Measurements from ENCODE around the gene ANKRD33B. TPM values are rescaled to one million over a fixed set of nuclear protein-coding genes. Genes with fewer than 3 reads are reported as not detected.

The ANKRD33B gene
- total RNA-seq, 4 donors from 2014 or later, result 0.57 to 6.5 (median 1.7) TPM

GRCh38 chr5:10681731-10682679 lies 118.1 kb downstream of the ANKRD33B start:
- no peak for TF ChIP-seq CTCF (IDR thresholded peaks at IDR 0.05)
- no peak for TF ChIP-seq POLR2A (IDR thresholded peaks at IDR 0.05)
- Histone ChIP-seq H3K27ac (no peak overlapping the region), H3K36me3 (peaks cover 6 to 72% (median 19%) of the 10 kb centered on the region in 3 donors), H3K9me3 (no peaks in the 10 kb centered on the region), H3K27me3 (no peaks in the 10 kb centered on the region), H3K4me3 (no peak overlapping the region), H3K4me1 (no peaks in the 10 kb centered on the region)
- intact Hi-C loops (cut with DNase I), result no loop called here
- DNase-seq, result no peak
- 65 to 85% methylated on average over 8 of the region's 22 CpGs for WGBS, 2 donors

GRCh38 chr5:10682801-10683525 lies 119.1 kb downstream of the ANKRD33B start:
- Histone ChIP-seq H3K27ac (no peak overlapping the region), H3K4me1 (no peaks in the 10 kb centered on the region), H3K9me3 (no peaks in the 10 kb centered on the region), H3K4me3 (no peak overlapping the region), H3K27me3 (no peaks in the 10 kb centered on the region), H3K36me3 (peaks cover 6 to 69% (median 14%) of the 10 kb centered on the region in 3 donors)
- WGBS, 2 donors, result 87 to 97% methylated on average over 10 to 13 of the region's 16 CpGs
- TF ChIP-seq CTCF (IDR thresholded peaks at IDR 0.05), result no peak
- no peak for TF ChIP-seq POLR2A (IDR thresholded peaks at IDR 0.05)
- intact Hi-C loops (cut with DNase I), result no loop called here
- DNase-seq, result no peak

- Histone ChIP-seq H3K27ac (no peak overlapping the region), H3K4me3 (no peak overlapping the region), H3K4me1 (no peaks in the 10 kb centered on the region), H3K27me3 (no peaks in the 10 kb centered on the region), H3K36me3 (peaks cover 6 to 64% (median 9%) of the 10 kb centered on the region in 3 donors), H3K9me3 (no peaks in the 10 kb centered on the region)
- DNase-seq, result no peak
- TF ChIP-seq CTCF (IDR thresholded peaks at IDR 0.05), result no peak
- TF ChIP-seq POLR2A (IDR thresholded peaks at IDR 0.05), result no peak
- 61 to 68% methylated on average over 9 to 11 of the region's 11 CpGs for WGBS, 2 donors
- intact Hi-C loops (cut with DNase I), result no loop called here
Observed at GRCh38 chr5:10684303-10685086, 120.6 kb downstream of the ANKRD33B start.

- Histone ChIP-seq H3K36me3 (peaks cover 6 to 59% (median 7%) of the 10 kb centered on the region in 3 donors), H3K4me3 (no peak overlapping the region), H3K27ac (no peak overlapping the region), H3K4me1 (no peaks in the 10 kb centered on the region), H3K27me3 (no peaks in the 10 kb centered on the region), H3K9me3 (no peaks in the 10 kb centered on the region)
- WGBS, 2 donors, result 60 to 61% methylated on average over 5 to 6 of the region's 6 CpGs
- DNase-seq, result no peak
- intact Hi-C loops (cut with DNase I), result no loop called here
- TF ChIP-seq CTCF (IDR thresholded peaks at IDR 0.05), result no peak
Observed at GRCh38 chr5:10685115-10685521, 121.2 kb downstream of the ANKRD33B start.

Data from esophagus squamous epithelium (tissue), 5 donors.